ENCODE data around the gene AGTPBP1.

GRCh38 chr9:85703398-85703797 lies 38.4 kb downstream of the AGTPBP1 start:
- TF ChIP-seq EP300 (IDR thresholded peaks at IDR 0.05) = no peak
- no peak for TF ChIP-seq POLR2AphosphoS5 (IDR thresholded peaks at IDR 0.05)
